Cardiac muscle cell (in vitro differentiated cells and primary cell): Measurements from ENCODE around the gene CRACR2B. TPM values are rescaled to one million over a fixed set of nuclear protein-coding genes. Genes with fewer than 3 reads are reported as not detected.

Experiments used
- DNase-seq, 2 donors: peaks; one replicate each; pipeline versions ENCODE4 v3.0.0 to v3.0.0-alpha.2; 2010 to 2017; ENCODE audit warnings: low read depth in 1 of 2, low spot score in 1 of 2
- H3K27ac ChIP-seq: fragments of 200-600 bp; sonication (generic); 2 replicates; pipeline ENCODE4 v1.5.1; 2016
- H3K27me3 ChIP-seq: fragments of 200-600 bp; sonication (generic); 2 replicates; pipeline ENCODE4 v1.6.0; 2016; ENCODE audit warnings: control low read depth
- H3K36me3 ChIP-seq: fragments of 200-600 bp; sonication (generic); 2 replicates; pipeline ENCODE4 v1.5.1; 2016; ENCODE audit warnings: control low read depth
- H3K4me1 ChIP-seq: fragments of 200-600 bp; sonication (generic); 2 replicates; pipeline ENCODE4 v1.8.1; 2017; ENCODE audit warnings: low read depth, mild to moderate bottlenecking, mixed run types
- H3K4me3 ChIP-seq: fragments of 200-600 bp; sonication (generic); 2 replicates; pipeline ENCODE4 v1.5.1; 2016; ENCODE audit warnings: mild to moderate bottlenecking
- H3K9me3 ChIP-seq: fragments of 200-600 bp; sonication (generic); 2 replicates; pipeline ENCODE4 v1.5.1; 2017; ENCODE audit warnings: low read depth, mild to moderate bottlenecking, control low read depth
- CTCF ChIP-seq: IDR thresholded peaks from 2 replicates; pipeline ENCODE4 v1.5.1; 2012; ENCODE audit warnings: low read depth, mild to moderate bottlenecking, low read length
- polyA plus RNA-seq: library from polyadenylated mRNA; unstranded; fragments of >200 nt; fragmentation: Nextera tagmentation; extraction: Ambion mirVana; gene quantifications from 2 replicates; pipeline ENCODE4 v1.2.1, GENCODE V29; 2016
- total RNA-seq: library from RNA; depleted of rRNA; stranded (reverse); fragments of >200 nt; gene quantifications from 2 replicates; pipeline ENCODE4 v1.2.3, GENCODE V29; 2016

CRACR2B gene
- total and polyA plus RNA-seq, 2 experiments from 2014 or later: 84.5 to 91.0 TPM

GRCh38 chr11:862696-863022 is 34.9 kb downstream of the CRACR2B start:
- no peaks in the 10 kb centered on the region for H3K27me3 ChIP-seq
- no peak for DNase-seq
- peaks cover 3% of the 10 kb centered on the region for H3K36me3 ChIP-seq
- TF ChIP-seq CTCF: no peak
- H3K4me3 ChIP-seq: no peak overlapping the region
- peaks cover 6% of the 10 kb centered on the region for H3K4me1 ChIP-seq
- no peaks in the 10 kb centered on the region for H3K9me3 ChIP-seq
- peak overlapping the region; percentile 39 for H3K27ac ChIP-seq

- Histone ChIP-seq H3K36me3 (peaks cover 3% of the 10 kb centered on the region), H3K27me3 (no peaks in the 10 kb centered on the region), H3K9me3 (no peaks in the 10 kb centered on the region), H3K4me1 (peaks cover 6% of the 10 kb centered on the region), H3K27ac (peak overlapping the region; percentile 39), H3K4me3 (no peak overlapping the region)
- DNase-seq: no peak
- TF ChIP-seq CTCF: no peak
Measured at GRCh38 chr11:863023-863909, 35.5 kb downstream of the CRACR2B start.

- Histone ChIP-seq H3K4me3 (no peak overlapping the region), H3K27ac (no peak overlapping the region), H3K4me1 (peaks cover 6% of the 10 kb centered on the region), H3K36me3 (peaks cover 3% of the 10 kb centered on the region), H3K27me3 (no peaks in the 10 kb centered on the region), H3K9me3 (no peaks in the 10 kb centered on the region)
- no peak for DNase-seq
- TF ChIP-seq CTCF: no peak
Measured at GRCh38 chr11:863910-864827, 36.5 kb downstream of the CRACR2B start.

- peaks cover 2% of the 10 kb centered on the region for H3K4me1 ChIP-seq
- H3K27me3 ChIP-seq: no peaks in the 10 kb centered on the region
- no peak overlapping the region for H3K27ac ChIP-seq
- no peaks in the 10 kb centered on the region for H3K9me3 ChIP-seq
- H3K36me3 ChIP-seq: peaks cover 3% of the 10 kb centered on the region
- H3K4me3 ChIP-seq: no peak overlapping the region
- no peak for TF ChIP-seq CTCF
- DNase-seq: no peak
Measured at GRCh38 chr11:864898-865297, 37.2 kb downstream of the CRACR2B start.

GRCh38 chr11:865462-866430 is 38.0 kb downstream of the CRACR2B start:
- H3K4me1 ChIP-seq: no peaks in the 10 kb centered on the region
- no peak for DNase-seq
- no peak for TF ChIP-seq CTCF
- no peak overlapping the region for H3K4me3 ChIP-seq
- H3K27me3 ChIP-seq: no peaks in the 10 kb centered on the region
- H3K9me3 ChIP-seq: no peaks in the 10 kb centered on the region
- H3K27ac ChIP-seq: no peak overlapping the region
- peaks cover 3% of the 10 kb centered on the region for H3K36me3 ChIP-seq
